Natural killer cell (primary cell): ENCODE results near the gene ZFP62. TPM values are rescaled to one million over a fixed set of nuclear protein-coding genes. Genes with fewer than 3 reads are reported as not detected.

Experiments
- ATAC-seq, 3 donors: fragments of 150-1000 bp in 2 of 3; fragments of 200-7000 bp in 1 of 3; cut with Tn5 transposase; 1 replicate in 1 of 3; 2 replicates in 2 of 3; pipeline ENCODE4 v1.10.0; 2021; ENCODE audit warnings: mild to moderate bottlenecking in 2 of 3, moderate library complexity in 2 of 3
- DNase-seq, 2 donors: peaks; one replicate each; pipeline versions ENCODE4 v3.0.0 to v3.0.0-alpha.2; 2013 to 2021; ENCODE audit warnings: mixed read lengths in 1 of 2
- H3K27ac ChIP-seq: one replicate; pipeline ENCODE4 v1.5.1; 2013; ENCODE audit warnings: mild to moderate bottlenecking, low read length
- H3K27me3 ChIP-seq: one replicate; pipeline ENCODE4 v1.6.1; 2013; ENCODE audit warnings: low read length; ENCODE audit not compliant: control insufficient read depth, insufficient read depth
- H3K36me3 ChIP-seq: one replicate; pipeline ENCODE4 v1.6.1; 2013; ENCODE audit warnings: low read length; ENCODE audit not compliant: control insufficient read depth, insufficient read depth
- H3K4me1 ChIP-seq: one replicate; pipeline ENCODE4 v1.6.1; 2013; ENCODE audit warnings: low read length; ENCODE audit not compliant: control insufficient read depth, insufficient read depth
- H3K4me3 ChIP-seq: one replicate; pipeline ENCODE4 v1.5.1; 2013; ENCODE audit warnings: low read length
- H3K9me3 ChIP-seq: one replicate; pipeline ENCODE4 v1.6.1; 2013; ENCODE audit warnings: low read length; ENCODE audit not compliant: control insufficient read depth, insufficient read depth
- H3K27ac Mint-ChIP-seq, 2 donors: one replicate each; pipeline ENCODE4 v1.8.0; 2022; ENCODE audit warnings: mild to moderate bottlenecking in 2 of 2, mixed read lengths in 2 of 2, moderate library complexity in 1 of 2
- H3K27me3 Mint-ChIP-seq, 2 donors: one replicate each; pipeline ENCODE4 v1.8.0; 2022; ENCODE audit warnings: low read depth in 2 of 2, mixed read lengths in 2 of 2
- H3K36me3 Mint-ChIP-seq: one replicate; pipeline ENCODE4 v1.8.0; 2022; ENCODE audit warnings: mixed read lengths
- H3K4me1 Mint-ChIP-seq, 2 donors: one replicate each; pipeline ENCODE4 v1.8.0; 2022; ENCODE audit warnings: mixed read lengths in 2 of 2
- H3K4me3 Mint-ChIP-seq: one replicate; pipeline ENCODE4 v1.8.0; 2022; ENCODE audit warnings: mild to moderate bottlenecking, moderate library complexity, mixed read lengths
- H3K9me3 Mint-ChIP-seq, 2 donors: one replicate each; pipeline ENCODE4 v1.8.0; 2022; ENCODE audit warnings: mixed read lengths in 2 of 2
- WGBS: methylation state at CpG from one replicate; pipeline ENCODE4 v1.1.7; 2013; ENCODE audit warnings: missing lambda C conversion rate; ENCODE audit not compliant: insufficient coverage; 5-methylcytosine and 5-hydroxymethylcytosine counted together
- intact Hi-C: fragments of 100-400 bp; cut with micrococcal nuclease; formaldehyde crosslinking; loops from one replicate; pipeline ENCODE4 v1.14.2; 2022
- total RNA-seq, 4 donors: library from RNA; stranded (reverse); fragments of 120-200 nt in 1 of 4; gene quantifications; one replicate each; pipeline versions ENCODE4 v1.2.3 to v1.2.4, GENCODE V29; 2013 to 2022
- TF ChIP-seq, protein P1 (sequence below): fragments of 200-600 bp; IDR thresholded peaks from one replicate; pipeline ENCODE4 v1.8.0; 2022; ENCODE audit warnings: antibody characterized with exemption

ZFP62 gene
- total RNA-seq, 3 donors from 2014 or later (not counting 1 experiment from before 2014, with no cell fraction given) = 16.6 to 21.0 (median 20.3) TPM

DNA sequence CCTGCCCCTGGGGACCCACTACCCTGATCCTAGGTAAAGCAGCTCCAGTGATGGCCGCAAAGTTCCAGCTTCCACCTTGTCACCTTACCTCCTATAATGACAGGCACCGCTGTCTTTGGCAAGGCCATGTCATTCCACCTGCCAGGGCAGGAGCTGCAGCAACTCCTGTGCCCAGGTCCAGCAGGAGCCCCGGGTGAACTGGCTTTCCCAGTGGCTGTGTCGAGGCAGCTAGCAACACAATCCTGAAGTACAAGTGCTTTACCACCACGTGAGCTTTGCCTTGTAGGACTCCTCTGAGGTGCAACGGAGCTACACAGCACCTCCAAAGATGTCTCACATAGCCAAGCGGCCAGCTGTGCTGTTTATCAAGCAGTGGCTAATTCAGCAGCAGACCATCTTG, 37.7 kb downstream of the ZFP62 start:
- no peak overlapping the region for H3K27ac Mint-ChIP-seq
- WGBS = 90% methylated on average over 7 of the region's 7 CpGs

DNA sequence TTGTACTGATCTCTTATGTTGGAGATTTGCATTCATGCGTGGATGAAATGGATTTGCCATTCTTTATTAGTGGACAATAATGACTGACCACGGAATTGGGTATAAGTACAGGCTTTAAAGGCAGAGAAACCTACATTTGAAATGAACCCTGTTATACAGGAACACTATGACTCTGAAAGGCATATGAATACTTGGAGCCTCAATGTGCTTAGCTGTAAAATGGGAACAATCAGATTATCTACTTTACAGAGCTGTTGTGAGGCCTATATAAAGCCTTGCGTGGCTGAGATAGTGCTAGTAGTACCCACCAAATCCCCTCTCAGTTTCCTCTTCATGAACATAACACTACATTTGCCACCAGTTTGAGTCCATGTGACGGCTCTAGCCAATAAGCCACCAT, 39.5 kb downstream of the ZFP62 start:
- Mint-ChIP-seq H3K9me3 (no peaks in the 10 kb centered on the region), H3K36me3 (no peaks in the 10 kb centered on the region), H3K4me3 (no peak overlapping the region), H3K27me3 (peaks cover 6 to 15% of the 10 kb centered on the region in 2 donors), H3K27ac (no peak overlapping the region), H3K4me1 (peaks cover 0 to 4% of the 10 kb centered on the region in 2 donors)
- intact Hi-C loops = no loop called here
- TF ChIP-seq, protein P1, sequence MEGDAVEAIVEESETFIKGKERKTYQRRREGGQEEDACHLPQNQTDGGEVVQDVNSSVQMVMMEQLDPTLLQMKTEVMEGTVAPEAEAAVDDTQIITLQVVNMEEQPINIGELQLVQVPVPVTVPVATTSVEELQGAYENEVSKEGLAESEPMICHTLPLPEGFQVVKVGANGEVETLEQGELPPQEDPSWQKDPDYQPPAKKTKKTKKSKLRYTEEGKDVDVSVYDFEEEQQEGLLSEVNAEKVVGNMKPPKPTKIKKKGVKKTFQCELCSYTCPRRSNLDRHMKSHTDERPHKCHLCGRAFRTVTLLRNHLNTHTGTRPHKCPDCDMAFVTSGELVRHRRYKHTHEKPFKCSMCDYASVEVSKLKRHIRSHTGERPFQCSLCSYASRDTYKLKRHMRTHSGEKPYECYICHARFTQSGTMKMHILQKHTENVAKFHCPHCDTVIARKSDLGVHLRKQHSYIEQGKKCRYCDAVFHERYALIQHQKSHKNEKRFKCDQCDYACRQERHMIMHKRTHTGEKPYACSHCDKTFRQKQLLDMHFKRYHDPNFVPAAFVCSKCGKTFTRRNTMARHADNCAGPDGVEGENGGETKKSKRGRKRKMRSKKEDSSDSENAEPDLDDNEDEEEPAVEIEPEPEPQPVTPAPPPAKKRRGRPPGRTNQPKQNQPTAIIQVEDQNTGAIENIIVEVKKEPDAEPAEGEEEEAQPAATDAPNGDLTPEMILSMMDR = no peak
- no peak overlapping the region for H3K4me3 ChIP-seq
- peaks cover 10% of the 10 kb centered on the region for H3K4me1 ChIP-seq
- 77% methylated on average over 3 of the region's 4 CpGs for WGBS
- no peaks in the 10 kb centered on the region for H3K9me3 ChIP-seq
- no peaks in the 10 kb centered on the region for H3K36me3 ChIP-seq
- no peaks in the 10 kb centered on the region for H3K27me3 ChIP-seq
- H3K27ac ChIP-seq = no peak overlapping the region
- DNase-seq (no peak), ATAC-seq (no peak)

More for the DNA sequence above, 37.7 kb downstream of the ZFP62 start:
- H3K4me3 ChIP-seq = no peak overlapping the region
- no peak overlapping the region for H3K27ac ChIP-seq
- H3K9me3 ChIP-seq = no peaks in the 10 kb centered on the region
- Mint-ChIP-seq H3K4me3 (no peak overlapping the region), H3K4me1 (no peaks in the 10 kb centered on the region), H3K9me3 (no peaks in the 10 kb centered on the region), H3K27me3 (peaks cover 3 to 7% of the 10 kb centered on the region in 2 donors), H3K36me3 (no peaks in the 10 kb centered on the region)
- intact Hi-C loops = no loop called here
- ATAC-seq (no peak), DNase-seq (no peak)
- TF ChIP-seq, protein P1 = no peak
- no peaks in the 10 kb centered on the region for H3K36me3 ChIP-seq
- peaks cover 5% of the 10 kb centered on the region for H3K4me1 ChIP-seq
- no peaks in the 10 kb centered on the region for H3K27me3 ChIP-seq

DNA sequence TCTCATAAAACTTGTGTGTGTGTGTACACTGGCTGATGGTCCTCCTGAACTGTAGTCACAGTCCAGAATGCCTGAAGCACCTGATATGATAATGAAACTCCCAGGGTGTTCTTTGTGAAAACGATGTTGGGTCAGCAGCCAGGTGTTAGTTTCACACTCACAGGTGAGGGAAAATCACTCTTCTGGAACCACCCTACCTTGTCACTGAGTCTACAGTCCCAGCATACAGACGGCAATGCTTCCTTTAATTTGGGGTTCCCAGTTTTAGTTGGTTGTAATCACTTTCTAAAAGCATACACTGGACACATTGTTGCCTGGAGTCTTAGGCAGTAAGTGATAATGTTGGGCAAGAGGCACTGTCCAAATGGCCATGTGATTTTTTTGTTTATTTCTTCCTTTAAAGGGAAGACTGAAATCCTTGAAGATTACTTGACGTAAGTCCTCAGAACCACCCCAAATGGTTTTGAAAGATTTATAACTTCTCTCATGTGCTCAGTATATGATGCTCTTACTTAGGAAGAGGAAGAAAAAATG, 40.2 kb downstream of the ZFP62 start:
- H3K27ac ChIP-seq = peak overlapping the region; percentile 11
- peak in 2 of 3 donors; percentile 15 to 37 for ATAC-seq
- TF ChIP-seq, protein P1 = no peak
- H3K4me1 Mint-ChIP-seq = peaks cover 0 to 4% of the 10 kb centered on the region in 2 donors
- H3K4me3 ChIP-seq = no peak overlapping the region
- DNase-seq = no peak
- no peaks in the 10 kb centered on the region for H3K27me3 ChIP-seq
- peaks cover 6 to 15% of the 10 kb centered on the region in 2 donors for H3K27me3 Mint-ChIP-seq
- H3K4me3 Mint-ChIP-seq = no peak overlapping the region
- intact Hi-C loops = no loop called here
- no peaks in the 10 kb centered on the region for H3K36me3 Mint-ChIP-seq
- H3K4me1 ChIP-seq = peaks cover 13% of the 10 kb centered on the region
- H3K27ac Mint-ChIP-seq = no peak overlapping the region
- H3K36me3 ChIP-seq = no peaks in the 10 kb centered on the region
- H3K9me3 ChIP-seq = no peaks in the 10 kb centered on the region
- WGBS = 73% methylated on average over 3 of the region's 3 CpGs
- no peaks in the 10 kb centered on the region for H3K9me3 Mint-ChIP-seq
